GM19463 (cell line): ENCODE measurements around the gene CYB5D1.
"Not testable (repeated sequence)": the region's sequence is repeated elsewhere in the genome, so short reads cannot be mapped to it uniquely, and the experiment has no call there.

Experiments
- ATAC-seq: cut with Tn5 transposase; IDR thresholded peaks from one replicate; pipeline ENCODE4 v1.9.1; 2021; ENCODE audit warnings: mild to moderate bottlenecking, moderate library complexity; ENCODE audit not compliant: unreplicated experiment

CYB5D1 gene, protein sequence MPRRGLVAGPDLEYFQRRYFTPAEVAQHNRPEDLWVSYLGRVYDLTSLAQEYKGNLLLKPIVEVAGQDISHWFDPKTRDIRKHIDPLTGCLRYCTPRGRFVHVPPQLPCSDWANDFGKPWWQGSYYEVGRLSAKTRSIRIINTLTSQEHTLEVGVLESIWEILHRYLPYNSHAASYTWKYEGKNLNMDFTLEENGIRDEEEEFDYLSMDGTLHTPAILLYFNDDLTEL

DNA sequence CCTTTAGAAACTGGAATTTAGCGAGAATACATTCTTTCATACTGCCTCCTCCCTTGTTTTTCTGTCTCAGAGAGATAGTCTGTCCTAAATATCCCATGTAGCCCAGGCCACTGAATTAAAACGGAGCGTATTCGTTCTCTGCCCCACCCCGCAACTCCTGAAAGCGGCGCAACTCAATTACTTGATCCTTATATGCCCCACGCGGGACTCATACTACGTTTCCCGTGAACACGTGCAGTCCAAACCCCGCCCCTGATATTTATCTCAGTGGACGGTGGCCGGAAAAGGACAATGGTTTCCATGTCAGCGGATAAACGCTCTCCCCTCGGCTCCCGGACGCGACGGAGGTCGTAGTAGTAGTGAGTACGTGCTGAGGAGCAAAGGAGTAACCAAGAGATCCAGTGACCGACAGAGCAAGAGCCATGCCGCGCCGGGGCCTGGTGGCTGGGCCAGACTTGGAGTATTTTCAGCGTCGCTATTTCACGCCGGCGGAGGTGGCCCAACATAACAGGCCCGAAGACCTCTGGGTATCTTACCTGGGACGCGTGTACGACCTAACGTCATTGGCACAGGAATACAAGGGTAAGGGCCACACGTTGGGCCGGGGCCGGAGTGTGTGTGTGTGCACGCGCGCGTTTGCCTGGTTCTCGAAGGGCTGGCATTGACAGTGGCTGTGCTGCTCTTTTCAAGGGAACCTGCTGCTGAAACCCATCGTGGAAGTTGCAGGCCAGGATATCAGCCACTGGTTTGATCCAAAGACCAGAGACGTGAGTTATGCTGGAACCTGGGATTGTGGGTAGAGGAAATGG, at the start of gene CYB5D1:
Gene CYB5D1, plus strand, starts transcription at position 291 of the 809 bp plus-strand sequence. Its CDS starts 132 bp downstream, at position 423.
- ATAC-seq: peak; percentile 35

DNA sequence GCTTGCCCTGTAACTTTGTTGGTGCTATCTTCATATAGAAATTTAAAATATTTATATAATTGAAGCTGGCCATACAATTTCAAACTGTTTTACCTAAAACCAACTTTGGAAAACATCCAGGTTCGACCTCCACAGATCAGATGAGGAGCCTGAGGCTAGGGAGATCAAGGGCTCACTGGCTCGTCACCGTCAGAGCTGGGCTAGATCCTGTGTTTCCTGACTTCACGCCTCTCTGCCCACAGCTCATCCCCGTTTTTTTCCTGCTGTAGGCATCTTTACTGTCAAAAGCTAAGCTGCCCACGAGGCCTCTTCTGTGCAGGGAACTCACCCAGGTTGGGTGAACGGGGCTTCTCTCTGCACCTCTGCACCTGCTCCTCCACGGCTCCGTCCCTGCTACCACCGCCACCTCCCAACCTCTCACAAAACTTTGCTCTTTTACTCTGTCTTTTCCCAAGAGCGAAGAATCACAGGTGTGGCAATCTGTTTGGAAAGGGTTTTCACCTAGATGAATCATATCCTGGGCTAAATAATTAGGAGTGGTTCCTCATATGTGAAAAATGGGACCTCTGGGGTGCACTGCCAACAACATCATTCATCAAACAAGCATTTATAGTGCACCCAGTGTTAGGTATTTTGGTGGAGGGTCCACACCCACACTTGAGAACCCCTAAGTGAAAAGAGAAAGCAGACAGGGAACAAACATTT, 48.6 kb upstream of the CYB5D1 start:
- no peak for ATAC-seq

DNA sequence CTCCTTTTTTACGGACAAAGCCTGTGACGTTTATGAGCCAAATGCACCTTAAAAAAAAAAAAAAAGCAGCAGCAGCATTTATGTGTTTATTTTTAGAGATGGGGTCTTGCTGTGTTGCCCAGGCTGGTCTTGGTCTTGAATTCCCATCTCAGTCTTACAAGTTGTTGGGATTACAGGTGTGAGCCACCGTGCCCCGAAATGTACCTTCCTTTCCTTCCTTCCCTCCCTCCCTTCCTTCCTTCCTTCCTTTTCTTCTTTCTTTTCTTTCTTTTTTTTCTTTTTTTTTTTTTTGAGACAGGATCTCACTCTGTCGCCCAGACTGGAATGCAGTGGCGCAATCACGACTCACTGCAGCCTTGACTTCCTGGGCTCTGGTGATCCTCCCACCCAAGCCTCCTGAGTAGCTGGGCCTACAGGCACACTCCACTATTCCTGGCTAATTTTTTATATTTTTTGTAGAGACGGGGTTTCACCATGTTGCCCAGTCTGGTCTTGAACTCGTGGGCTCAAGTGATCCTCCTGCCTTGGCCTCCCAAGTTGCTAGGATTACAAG, 47.9 kb upstream of the CYB5D1 start:
- not testable (repeated sequence) for ATAC-seq

DNA sequence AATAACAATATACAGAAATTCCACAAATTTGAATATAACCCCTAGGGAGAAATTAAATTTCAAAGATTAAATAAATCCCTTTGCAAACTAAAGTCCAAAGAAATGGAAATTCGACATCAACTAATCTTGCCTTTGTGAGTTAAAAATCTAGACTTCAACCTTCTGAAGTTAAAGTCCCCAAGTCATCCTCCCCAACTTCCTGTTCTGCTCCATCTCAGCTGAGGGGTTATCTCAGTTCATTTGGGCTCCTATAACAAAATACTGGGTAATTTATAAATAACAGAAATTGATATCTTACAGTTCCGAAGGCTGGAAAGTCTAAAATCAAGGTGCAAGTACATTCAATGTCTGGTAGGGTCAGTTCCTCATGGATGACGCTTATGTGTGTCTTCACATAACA, 46.6 kb upstream of the CYB5D1 start:
- no peak for ATAC-seq

DNA sequence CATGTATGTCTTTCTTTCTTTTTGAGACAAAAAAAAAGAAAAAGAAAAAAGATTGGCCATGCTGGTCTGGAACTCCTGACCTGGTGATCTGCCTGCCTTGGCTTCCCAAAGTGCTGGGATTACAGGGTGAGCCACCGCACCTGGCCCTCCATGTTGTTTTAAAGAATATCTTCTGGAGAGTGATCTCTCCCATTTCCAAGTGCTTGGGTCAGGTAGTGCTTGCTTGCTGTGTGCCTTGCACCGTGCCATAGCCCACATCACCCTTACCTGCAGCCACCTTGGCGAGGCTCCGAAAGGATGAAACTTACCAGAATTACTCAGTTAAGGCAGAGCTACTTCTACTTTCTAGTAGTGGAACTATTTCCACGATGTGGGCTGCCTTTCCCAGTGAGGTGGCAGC, 42.8 kb upstream of the CYB5D1 start:
- no peak for ATAC-seq

DNA sequence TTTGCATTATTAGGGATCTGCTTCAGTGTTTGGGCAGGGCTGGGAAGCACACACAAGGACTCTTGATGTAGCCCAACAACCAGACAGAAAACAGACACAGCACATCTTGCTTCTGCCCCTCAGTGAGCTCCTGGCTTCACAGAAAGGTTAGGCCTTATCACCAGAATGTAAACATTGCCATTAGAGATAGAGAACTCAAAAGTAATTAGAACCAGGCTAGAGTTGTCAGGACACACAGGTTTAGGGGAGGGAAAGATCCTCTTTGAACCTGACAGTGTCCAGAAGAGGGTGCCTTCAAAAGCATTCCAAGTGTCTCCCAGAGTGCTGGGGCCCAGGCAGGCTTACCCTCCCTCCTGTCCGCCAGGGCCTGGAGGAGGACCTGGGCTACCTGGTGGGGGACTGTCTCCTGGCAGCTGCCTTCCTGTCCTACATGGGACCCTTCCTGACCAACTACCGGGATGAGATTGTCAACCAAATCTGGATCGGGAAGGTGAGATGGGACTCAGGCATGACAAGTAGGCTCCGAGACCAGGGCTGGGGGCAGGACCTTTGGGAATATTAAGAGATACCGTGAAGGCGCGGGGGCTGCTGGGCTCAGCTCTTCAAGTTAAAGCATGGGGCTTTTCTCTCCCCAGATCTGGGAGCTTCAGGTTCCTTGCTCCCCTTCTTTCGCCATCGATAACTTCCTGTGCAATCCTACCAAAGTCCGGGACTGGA, 40.7 kb upstream of the CYB5D1 start:
- no peak for ATAC-seq

DNA sequence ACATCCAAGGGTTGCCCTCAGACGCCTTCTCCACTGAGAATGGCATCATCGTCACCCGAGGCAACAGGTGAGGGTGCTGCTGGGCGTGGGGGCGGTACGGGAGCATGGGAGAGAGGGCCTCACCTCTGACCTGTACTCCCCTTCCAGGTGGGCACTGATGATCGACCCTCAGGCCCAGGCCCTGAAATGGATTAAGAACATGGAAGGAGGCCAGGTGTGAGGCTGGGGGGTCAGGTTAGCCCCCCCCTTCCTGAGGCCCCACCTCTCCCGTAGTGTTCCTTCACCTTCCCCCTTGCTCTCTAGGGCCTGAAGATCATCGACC, 40.2 kb upstream of the CYB5D1 start:
- ATAC-seq: no peak

DNA sequence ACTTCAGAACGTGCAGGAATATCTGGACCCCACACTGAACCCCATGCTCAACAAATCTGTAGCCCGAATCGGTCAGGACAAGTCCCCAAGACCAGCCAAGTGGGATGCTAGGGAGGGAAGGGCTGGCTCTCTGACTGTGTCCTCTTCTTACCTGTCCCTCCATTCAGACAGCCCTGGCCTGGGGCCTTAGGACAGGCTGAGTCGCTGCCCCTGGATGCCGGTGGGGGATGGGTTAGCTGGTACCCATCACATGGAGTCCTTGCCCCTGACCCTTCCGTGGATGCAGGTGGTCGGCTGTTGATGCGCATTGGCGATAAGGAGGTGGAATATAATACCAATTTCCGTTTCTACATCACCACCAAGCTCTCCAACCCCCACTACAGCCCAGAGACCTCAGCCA, 39.8 kb upstream of the CYB5D1 start:
- no peak for ATAC-seq

DNA sequence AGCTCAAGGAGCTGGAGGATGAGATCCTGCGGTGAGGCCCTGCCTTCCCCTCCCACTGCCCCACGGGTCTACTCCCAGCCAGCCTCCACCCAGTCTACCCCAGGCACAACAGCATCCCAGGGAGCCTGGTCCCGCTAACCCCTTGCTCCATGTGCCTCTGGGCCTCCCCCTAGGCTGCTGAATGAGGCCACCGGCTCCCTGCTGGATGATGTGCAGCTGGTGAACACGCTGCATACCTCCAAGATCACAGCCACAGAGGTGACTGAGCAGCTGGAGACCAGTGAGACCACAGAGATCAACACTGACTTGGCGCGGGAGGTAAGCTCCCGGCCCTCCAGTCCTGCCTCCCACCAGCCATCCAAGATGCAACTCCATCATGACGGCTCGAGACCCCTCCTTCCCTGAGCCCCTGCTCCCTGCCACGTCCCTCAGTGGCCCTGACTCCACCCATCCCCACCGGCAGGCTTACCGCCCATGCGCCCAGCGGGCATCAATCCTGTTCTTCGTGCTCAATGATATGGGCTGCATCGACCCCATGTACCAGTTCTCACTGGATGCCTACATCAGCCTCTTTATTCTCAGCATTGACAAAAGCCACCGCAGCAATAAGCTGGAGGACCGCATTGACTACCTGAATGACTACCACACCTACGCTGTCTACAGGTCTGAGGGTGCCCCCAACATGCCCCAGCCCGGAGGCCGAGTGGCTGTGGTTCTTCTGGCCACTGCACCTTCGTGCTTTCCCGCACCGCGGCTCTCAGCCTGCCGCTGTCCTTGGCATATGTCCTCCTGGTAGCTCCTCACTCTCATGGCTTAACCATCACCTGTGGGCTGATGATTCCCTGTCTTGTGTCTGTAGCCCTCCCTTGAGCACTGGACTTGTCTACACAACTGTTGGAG, 38.8 kb upstream of the CYB5D1 start:
- no peak for ATAC-seq

DNA sequence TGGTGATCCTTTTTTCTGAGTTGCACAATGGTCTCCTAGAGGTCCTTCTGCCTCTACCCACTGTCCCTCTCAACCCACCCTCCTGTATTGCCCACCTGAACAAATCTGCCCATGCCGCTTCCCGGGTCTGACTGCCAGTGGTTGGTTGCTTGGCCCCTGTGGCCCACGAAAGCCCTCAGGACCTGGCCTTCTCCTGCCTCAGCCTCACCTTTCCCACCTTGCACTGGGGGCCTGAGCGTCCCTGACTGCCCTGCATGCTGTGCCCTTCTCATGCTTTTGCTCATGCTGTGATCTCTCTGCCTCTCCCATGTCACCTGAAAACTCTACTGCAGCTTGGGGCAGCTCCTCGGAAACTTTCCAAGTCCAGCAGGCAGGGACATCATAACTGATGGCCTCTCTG, 37.6 kb upstream of the CYB5D1 start:
- no peak for ATAC-seq

DNA sequence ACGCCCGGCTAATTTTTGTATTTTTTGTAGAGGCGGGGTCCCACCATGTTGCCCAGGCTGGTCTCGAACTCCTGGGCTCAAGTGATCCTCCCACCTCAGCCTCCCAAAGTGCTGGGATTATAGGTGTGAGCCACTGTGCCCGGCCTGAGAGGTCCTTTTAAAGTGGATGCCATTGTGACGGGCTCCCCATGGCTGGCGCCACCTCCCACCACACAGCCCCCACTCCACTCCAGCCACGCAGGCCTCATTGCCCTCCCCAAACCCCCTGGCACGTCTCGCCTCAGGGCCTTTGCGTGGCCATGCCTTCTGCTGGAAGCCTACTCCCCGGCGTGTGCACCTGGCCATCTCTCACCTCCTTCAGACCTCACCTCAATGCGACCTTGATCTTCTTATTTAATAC, 35.7 kb upstream of the CYB5D1 start:
- no peak for ATAC-seq

DNA sequence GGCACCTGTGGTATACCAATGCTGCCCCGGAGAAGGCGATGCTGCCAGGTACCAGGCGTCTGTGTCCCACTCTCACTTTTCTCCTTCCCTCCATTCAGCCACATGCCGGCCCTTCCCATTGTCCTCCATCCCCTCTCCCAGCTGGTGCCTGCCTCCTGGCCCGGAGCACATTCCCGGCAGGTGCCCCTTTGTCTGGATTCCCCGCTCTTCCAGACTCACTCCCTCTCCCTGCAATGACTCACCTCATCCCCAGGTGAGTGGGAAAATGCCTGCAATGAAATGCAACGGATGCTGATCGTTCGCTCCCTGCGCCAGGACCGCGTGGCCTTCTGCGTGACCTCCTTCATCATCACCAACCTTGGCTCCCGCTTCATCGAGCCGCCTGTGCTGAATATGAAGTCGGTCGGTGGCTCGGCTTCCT, 34.2 kb upstream of the CYB5D1 start:
- ATAC-seq: no peak

DNA sequence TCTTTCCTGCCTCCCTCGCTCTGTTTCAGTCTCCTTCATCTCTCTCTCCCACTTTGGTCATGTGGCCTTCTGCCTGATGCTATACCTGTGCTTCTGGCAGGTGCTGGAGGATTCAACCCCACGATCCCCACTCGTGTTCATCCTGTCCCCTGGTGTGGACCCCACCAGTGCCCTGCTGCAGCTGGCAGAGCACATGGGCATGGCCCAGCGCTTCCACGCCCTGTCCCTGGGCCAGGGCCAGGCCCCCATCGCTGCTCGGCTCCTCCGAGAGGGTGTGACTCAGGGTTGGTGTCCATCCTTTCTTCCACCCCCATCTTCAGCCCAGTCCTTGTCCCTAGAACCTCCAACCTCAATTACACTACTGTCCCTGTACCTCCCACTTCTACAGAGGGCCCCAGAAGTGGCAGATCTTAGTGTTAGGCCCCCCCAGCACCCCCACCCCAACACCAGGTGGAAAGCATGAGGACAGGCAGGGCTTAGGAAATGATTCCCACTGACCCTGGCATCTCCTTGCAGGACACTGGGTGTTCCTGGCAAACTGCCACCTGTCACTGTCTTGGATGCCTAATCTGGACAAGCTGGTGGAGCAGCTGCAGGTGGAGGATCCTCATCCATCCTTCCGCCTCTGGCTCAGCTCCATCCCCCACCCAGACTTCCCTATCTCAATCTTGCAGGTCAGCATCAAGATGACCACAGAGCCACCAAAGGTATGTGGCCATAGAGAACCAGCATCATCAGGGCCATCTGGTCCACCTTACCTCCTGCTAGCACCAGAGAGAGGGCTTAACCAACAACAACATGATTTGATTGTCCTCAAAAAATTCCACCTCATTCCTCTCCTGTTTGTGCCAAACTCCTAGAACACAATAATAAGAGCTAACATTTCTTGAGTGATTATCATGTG, 33.5 kb upstream of the CYB5D1 start:
- no peak for ATAC-seq

DNA sequence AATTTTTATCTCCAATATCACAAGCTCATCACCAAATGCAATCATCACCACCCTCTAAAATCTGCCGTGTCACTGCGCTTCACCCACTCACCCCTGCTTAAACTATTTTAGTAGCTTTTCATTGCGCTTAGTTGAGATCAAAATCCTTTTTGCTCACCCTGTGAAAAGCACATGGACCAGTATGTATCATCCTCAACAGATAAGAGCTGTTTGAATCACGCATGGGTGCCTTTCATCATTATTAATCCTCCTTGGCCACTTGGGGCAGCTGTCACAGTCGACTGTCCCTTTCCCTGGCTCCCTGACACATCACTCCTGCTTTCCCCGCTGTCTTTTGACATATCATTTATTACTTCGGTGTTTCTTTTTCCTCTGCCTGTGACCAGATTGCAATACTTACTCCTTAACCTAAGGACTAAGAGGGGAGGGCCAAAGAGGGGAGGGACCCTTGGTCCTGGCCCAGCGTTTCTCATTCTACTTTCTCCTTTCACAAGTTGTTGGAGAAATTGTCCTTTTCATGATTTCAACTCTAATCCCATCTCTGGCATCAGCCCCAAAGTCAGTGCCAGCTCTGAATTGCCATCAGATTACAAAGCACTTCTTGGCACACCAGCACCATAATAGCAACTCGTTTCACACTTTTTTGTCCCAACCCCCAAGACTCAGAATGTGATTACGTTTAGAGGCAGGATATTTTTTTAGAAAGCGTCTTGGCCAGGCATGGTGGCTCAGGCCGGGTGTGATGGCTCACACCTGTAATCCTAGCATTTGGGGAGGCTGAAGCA, 32.4 kb upstream of the CYB5D1 start:
- ATAC-seq: no peak

DNA sequence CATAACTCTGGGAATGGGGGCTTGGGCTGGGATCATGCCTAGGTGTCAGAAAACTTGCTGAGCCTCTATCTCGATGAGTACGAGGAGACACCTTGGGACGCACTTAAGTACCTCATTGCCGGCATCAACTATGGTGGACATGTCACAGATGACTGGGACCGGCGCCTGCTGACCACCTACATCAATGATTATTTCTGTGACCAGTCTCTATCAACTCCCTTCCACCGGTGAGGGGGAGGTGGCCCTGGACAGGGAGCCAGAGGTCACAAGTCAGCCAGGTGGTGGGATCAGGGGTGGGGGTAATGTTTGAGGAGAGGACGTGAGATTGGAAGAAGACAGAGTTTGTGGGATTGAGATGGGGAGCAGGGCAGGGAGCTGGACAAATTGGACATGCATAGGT, 27.2 kb upstream of the CYB5D1 start:
- ATAC-seq: no peak

DNA sequence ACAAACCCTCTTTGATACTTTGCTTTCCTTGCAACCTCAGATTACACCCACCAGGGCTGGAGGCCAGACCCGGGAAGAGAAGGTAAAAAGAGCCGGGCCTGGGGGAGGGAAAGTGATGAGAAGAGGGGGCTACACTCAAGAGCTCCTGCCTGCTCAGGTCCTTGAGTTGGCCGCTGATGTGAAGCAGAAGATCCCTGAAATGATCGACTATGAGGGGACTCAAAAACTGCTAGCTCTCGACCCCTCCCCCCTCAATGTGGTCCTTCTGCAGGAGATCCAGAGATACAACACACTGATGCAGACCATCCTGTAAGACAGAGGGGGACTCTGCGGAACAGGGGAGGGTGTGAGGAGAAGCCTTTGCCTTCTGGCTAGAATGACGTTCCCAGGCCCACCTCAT, 26.6 kb upstream of the CYB5D1 start:
- no peak for ATAC-seq

DNA sequence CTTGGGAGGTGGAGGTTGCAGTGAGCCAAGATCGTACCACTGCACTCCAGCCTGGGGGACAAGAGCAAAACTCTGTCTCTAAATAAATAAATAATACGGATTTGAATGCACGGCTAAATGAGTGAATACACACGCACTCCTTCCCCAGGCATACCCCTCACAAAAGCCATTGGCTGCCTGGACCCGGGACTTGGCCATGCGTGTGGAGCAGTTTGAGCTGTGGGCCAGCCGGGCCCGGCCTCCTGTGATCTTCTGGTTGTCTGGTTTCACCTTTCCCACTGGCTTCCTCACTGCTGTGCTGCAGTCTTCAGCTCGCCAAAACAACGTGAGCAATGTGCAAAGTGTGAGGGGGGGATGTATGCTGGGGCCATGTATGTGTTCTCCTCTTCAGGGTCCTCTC, 25.4 kb upstream of the CYB5D1 start:
- ATAC-seq: no peak
